Activated CD4-positive, alpha-beta T cell treated with anti-CD3 and anti-CD28 coated beads for 36 hours (primary cell): ENCODE measurements around the gene PRIMA1. TPM values are rescaled to one million over a fixed set of nuclear protein-coding genes. Genes with fewer than 3 reads are reported as not detected.

Experiments used
- ATAC-seq: fragments of 200-7000 bp; cut with Tn5 transposase; one replicate; pipeline ENCODE4 v1.10.0; 2021; ENCODE audit warnings: mild to moderate bottlenecking, moderate library complexity
- CTCF ChIA-PET: fragments of 350-600 bp; sonication (Branson Sonifier 250); formaldehyde crosslinking; loops from one replicate; lab custom pipeline; 2021; ENCODE audit warnings: antibody characterized with exemption; lab: Charles Lee
- POLR2A ChIA-PET: fragments of 350-600 bp; sonication (Branson Sonifier 250); formaldehyde crosslinking; loops from one replicate; lab custom pipeline; 2021; ENCODE audit warnings: antibody characterized with exemption, inconsistent platforms; lab: Charles Lee
- DNase-seq: peaks from one replicate; pipeline ENCODE4 v3.0.0-alpha.2; 2020
- H3K27ac Mint-ChIP-seq: one replicate; pipeline ENCODE4 v1.8.0; 2021; ENCODE audit warnings: mixed read lengths
- H3K27me3 Mint-ChIP-seq: one replicate; pipeline ENCODE4 v1.8.0; 2021; ENCODE audit warnings: mixed read lengths
- H3K36me3 Mint-ChIP-seq: one replicate; pipeline ENCODE4 v1.8.0; 2021; ENCODE audit warnings: low read depth, mixed read lengths
- H3K4me1 Mint-ChIP-seq: one replicate; pipeline ENCODE4 v1.8.0; 2021; ENCODE audit warnings: mixed read lengths
- H3K4me3 Mint-ChIP-seq: one replicate; pipeline ENCODE4 v1.8.0; 2021; ENCODE audit warnings: mild to moderate bottlenecking, moderate library complexity, mixed read lengths
- H3K9me3 Mint-ChIP-seq: one replicate; pipeline ENCODE4 v1.8.0; 2021; ENCODE audit warnings: low read depth, mixed read lengths
- intact Hi-C, 2 experiments: fragments of 100-400 bp; cut with DNase I in 1 of 2; cut with micrococcal nuclease in 1 of 2; formaldehyde crosslinking; loops; one replicate each; pipeline versions ENCODE4 v1.14.2 to v1.15.1; 2022 to 2024; cut with DNase I, micrococcal nuclease
- total RNA-seq, 2 experiments: library from RNA; stranded (reverse); gene quantifications; one replicate each; pipeline ENCODE4 v1.2.3, GENCODE V29; 2021

PRIMA1 gene, protein sequence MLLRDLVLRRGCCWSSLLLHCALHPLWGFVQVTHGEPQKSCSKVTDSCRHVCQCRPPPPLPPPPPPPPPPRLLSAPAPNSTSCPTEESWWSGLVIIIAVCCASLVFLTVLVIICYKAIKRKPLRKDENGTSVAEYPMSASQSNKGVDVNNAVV
- not detected for total RNA-seq

DNA sequence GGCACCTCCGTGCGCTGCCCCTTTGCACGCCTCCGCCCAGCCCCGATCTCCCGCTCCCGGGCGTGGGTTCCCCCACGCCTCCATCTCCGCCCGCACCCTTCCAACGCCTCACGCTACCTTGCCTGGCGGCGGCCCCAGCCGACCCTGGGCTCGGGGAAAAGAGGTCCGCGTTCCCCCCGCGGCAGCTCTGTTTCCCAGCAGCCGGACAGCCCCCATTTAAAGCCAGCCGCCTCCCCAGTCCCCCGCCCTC lies at the start of gene PRIMA1:
TSS of gene PRIMA1 (minus strand) at position 193 of the 250 bp plus-strand sequence. CDS start 767 bp downstream, outside the sequence.
- Mint-ChIP-seq H3K27me3 (peaks cover 58% of the 10 kb centered on the region), H3K4me3 (no peak within 1 kb of the TSS), H3K9me3 (no peaks in the 10 kb centered on the region), H3K36me3 (no peaks in the 10 kb centered on the region), H3K27ac (no peak within 1 kb of the TSS), H3K4me1 (peaks cover 3% of the 10 kb centered on the region)
- ChIA-PET POLR2A (no interaction called here), CTCF (no interaction called here)
- ATAC-seq (no peak), DNase-seq (no peak)
- intact Hi-C loops = no loop called here

DNA sequence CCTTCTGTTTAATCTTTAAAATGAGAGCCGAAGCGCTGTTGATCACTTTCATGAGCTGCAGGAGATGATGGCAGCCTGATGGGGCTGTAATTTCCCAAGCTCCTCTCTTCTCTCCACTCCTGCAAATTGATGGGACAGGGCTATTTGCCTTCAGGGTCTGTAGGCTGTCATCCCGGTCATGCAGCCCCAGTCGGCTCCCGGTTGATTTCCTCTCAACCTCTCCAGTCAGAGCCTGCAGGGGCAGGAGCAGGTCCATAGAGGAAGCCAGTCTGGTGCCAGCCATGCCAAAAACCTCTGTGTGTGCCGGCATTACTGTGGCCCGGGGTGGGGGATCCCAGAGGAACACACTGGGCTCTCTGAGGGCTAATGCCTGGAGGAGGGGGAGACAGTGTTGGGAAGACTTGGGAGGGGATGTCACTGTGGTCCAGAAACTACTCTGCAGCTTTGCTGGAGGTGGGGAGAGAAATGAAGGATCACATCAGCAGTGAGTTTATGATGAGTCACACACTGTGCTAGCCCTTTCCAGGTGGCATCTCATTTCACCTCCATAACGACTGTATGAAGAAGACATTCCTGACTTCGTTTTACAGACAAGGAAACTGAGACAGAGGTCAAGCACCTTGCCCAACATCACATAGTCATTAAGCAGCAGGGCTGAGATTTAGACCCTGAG lies 46.5 kb upstream of the PRIMA1 start:
- peaks cover 7% of the 10 kb centered on the region for H3K9me3 Mint-ChIP-seq
- no peak for DNase-seq
- intact Hi-C loops = no loop called here
- no peak overlapping the region for H3K27ac Mint-ChIP-seq
- CTCF ChIA-PET = no interaction called here
- peaks cover 23% of the 10 kb centered on the region for H3K27me3 Mint-ChIP-seq
- peaks cover 5% of the 10 kb centered on the region for H3K4me1 Mint-ChIP-seq
- POLR2A ChIA-PET = no interaction called here
- no peak overlapping the region for H3K4me3 Mint-ChIP-seq
- ATAC-seq = no peak
- no peaks in the 10 kb centered on the region for H3K36me3 Mint-ChIP-seq

GRCh38 chr14:93832665-93833064 lies 44.4 kb upstream of the PRIMA1 start:
- H3K27ac Mint-ChIP-seq = no peak overlapping the region
- peaks cover 7% of the 10 kb centered on the region for H3K9me3 Mint-ChIP-seq
- CTCF ChIA-PET = no interaction called here
- H3K4me1 Mint-ChIP-seq = no peaks in the 10 kb centered on the region
- intact Hi-C loops = no loop called here
- H3K4me3 Mint-ChIP-seq = no peak overlapping the region
- ATAC-seq (no peak), DNase-seq (no peak)
- peaks cover 21% of the 10 kb centered on the region for H3K27me3 Mint-ChIP-seq
- no peaks in the 10 kb centered on the region for H3K36me3 Mint-ChIP-seq
- POLR2A ChIA-PET = no interaction called here

GRCh38 chr14:93832081-93832480 lies 43.8 kb upstream of the PRIMA1 start:
- Mint-ChIP-seq H3K9me3 (peaks cover 7% of the 10 kb centered on the region), H3K27ac (no peak overlapping the region), H3K4me1 (no peaks in the 10 kb centered on the region), H3K36me3 (no peaks in the 10 kb centered on the region), H3K4me3 (no peak overlapping the region), H3K27me3 (peaks cover 21% of the 10 kb centered on the region)
- ATAC-seq (no peak), DNase-seq (no peak)
- ChIA-PET POLR2A (interaction anchor here (0.6 kb wide), 1 partner anchor 56 kb away, joined by 6 read pairs; no protein-coding TSS in a partner anchor), CTCF (no interaction called here)
- intact Hi-C loops = no loop called here

- Mint-ChIP-seq H3K27me3 (peaks cover 21% of the 10 kb centered on the region), H3K4me3 (no peak overlapping the region)
Measured at GRCh38 chr14:93830753-93831461, 42.6 kb upstream of the PRIMA1 start.

GRCh38 chr14:93829839-93830481 lies 41.7 kb upstream of the PRIMA1 start:
- Mint-ChIP-seq H3K36me3 (no peaks in the 10 kb centered on the region), H3K27ac (no peak overlapping the region), H3K9me3 (no peaks in the 10 kb centered on the region), H3K27me3 (peaks cover 24% of the 10 kb centered on the region), H3K4me1 (no peaks in the 10 kb centered on the region), H3K4me3 (no peak overlapping the region)
- no peak for ATAC-seq
- ChIA-PET POLR2A (no interaction called here), CTCF (no interaction called here)
- intact Hi-C loops = no loop called here
- DNase-seq = no peak

More at GRCh38 chr14:93830753-93831461, 42.6 kb upstream of the PRIMA1 start:
- H3K9me3 Mint-ChIP-seq = peaks cover under 1% of the 10 kb centered on the region
- ATAC-seq = peak; percentile 47
- intact Hi-C loops = no loop called here
- no peak overlapping the region for H3K27ac Mint-ChIP-seq
- ChIA-PET POLR2A (no interaction called here), CTCF (no interaction called here)
- DNase-seq = no peak
- H3K4me1 Mint-ChIP-seq = no peaks in the 10 kb centered on the region
- no peaks in the 10 kb centered on the region for H3K36me3 Mint-ChIP-seq

- DNase-seq = no peak
- Mint-ChIP-seq H3K27ac (no peak overlapping the region), H3K27me3 (peaks cover 22% of the 10 kb centered on the region), H3K4me3 (no peak overlapping the region), H3K9me3 (no peaks in the 10 kb centered on the region), H3K4me1 (no peaks in the 10 kb centered on the region), H3K36me3 (no peaks in the 10 kb centered on the region)
- ATAC-seq = no peak
- ChIA-PET POLR2A (no interaction called here), CTCF (no interaction called here)
- intact Hi-C loops = no loop called here
Measured at GRCh38 chr14:93825235-93825553, 36.9 kb upstream of the PRIMA1 start.

DNA sequence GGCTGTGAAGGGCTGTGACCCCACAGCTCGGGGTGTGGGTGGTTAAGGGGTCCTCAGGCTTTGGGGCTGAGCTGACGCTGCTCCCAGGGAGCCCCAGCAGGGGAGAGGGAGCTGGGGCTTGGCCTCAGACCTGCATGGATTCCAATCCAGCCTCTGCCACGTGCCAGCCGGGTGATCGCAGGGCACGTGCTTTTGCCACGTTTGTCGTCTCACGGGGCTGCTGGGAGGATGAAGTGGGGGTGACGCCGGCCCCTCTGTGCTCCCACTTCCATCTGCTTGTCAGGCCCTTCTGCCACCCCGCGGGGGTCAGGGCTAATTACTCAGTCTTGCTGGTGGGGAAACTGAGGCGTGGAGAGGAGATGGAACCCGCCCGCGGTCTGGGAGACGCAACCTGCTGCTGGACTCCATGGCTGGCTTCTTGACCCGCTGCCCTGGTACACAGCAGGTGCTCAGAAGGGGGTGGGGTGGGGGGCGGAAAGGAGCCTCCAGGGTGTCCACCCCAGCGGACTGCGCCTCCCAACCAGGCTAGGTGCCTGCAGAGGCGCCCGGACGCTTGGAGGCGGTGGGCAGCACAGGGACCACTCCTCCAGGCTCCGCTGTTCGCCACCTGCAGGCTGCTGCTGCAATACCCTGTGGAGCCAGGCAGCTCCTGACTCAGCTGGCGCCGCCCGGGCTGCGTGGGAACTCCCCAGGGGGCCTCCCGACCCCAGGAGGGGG lies 36.4 kb upstream of the PRIMA1 start:
- peaks cover 19% of the 10 kb centered on the region for H3K27me3 Mint-ChIP-seq
- H3K36me3 Mint-ChIP-seq = no peaks in the 10 kb centered on the region
- H3K4me3 Mint-ChIP-seq = no peak overlapping the region
- DNase-seq (no peak), ATAC-seq (no peak)
- ChIA-PET POLR2A (no interaction called here), CTCF (interaction anchor here (0.5 kb wide), 1 partner anchor 18 kb away, joined by 3 read pairs; no protein-coding TSS in a partner anchor)
- no peaks in the 10 kb centered on the region for H3K4me1 Mint-ChIP-seq
- H3K27ac Mint-ChIP-seq = no peak overlapping the region
- intact Hi-C loops = no loop called here
- H3K9me3 Mint-ChIP-seq = no peaks in the 10 kb centered on the region

- no peak overlapping the region for H3K27ac Mint-ChIP-seq
- H3K27me3 Mint-ChIP-seq = peaks cover 18% of the 10 kb centered on the region
- CTCF ChIA-PET = interaction anchor here (0.6 to 0.7 kb wide), 2 partner anchors 219 to 416 kb away, joined by 3 to 4 read pairs; no protein-coding TSS in a partner anchor
- H3K9me3 Mint-ChIP-seq = no peaks in the 10 kb centered on the region
- intact Hi-C loops = no loop called here
- H3K36me3 Mint-ChIP-seq = no peaks in the 10 kb centered on the region
- ATAC-seq = no peak
- POLR2A ChIA-PET = no interaction called here
- H3K4me1 Mint-ChIP-seq = no peaks in the 10 kb centered on the region
- DNase-seq = no peak
- no peak overlapping the region for H3K4me3 Mint-ChIP-seq
Measured at GRCh38 chr14:93824076-93824475, 35.8 kb upstream of the PRIMA1 start.

DNA sequence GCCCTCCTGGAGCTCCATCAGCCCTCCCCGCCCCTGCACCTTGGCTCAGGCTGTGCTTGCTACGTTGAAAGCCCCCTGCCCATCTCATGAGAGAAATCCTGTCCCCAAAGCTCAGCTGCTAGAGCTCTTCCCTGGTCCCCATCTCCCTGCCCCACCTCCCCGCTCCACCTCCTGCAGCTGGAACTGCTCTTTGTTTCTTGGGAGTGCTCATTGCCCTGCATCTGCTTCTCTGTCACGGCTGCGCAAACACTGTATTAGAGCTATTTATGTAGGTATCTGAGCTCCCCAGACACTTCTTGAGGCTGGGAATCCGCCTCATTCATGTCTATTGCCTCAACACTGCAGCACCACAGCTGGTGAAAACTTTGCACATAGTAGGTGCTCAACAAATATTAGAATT lies 32.8 kb upstream of the PRIMA1 start:
- POLR2A ChIA-PET = no interaction called here
- peaks cover 15% of the 10 kb centered on the region for H3K27me3 Mint-ChIP-seq
- CTCF ChIA-PET = interaction anchor here (0.7 kb wide), 1 partner anchor 10 kb away, joined by 3 read pairs; no protein-coding TSS in a partner anchor
- peaks cover 5% of the 10 kb centered on the region for H3K9me3 Mint-ChIP-seq
- DNase-seq = no peak
- no peak overlapping the region for H3K4me3 Mint-ChIP-seq
- H3K27ac Mint-ChIP-seq = no peak overlapping the region
- no peak for ATAC-seq
- H3K4me1 Mint-ChIP-seq = no peaks in the 10 kb centered on the region
- H3K36me3 Mint-ChIP-seq = no peaks in the 10 kb centered on the region
- intact Hi-C loops = no loop called here

- ATAC-seq (no peak), DNase-seq (no peak)
- ChIA-PET POLR2A (no interaction called here), CTCF (no interaction called here)
- H3K27ac Mint-ChIP-seq = no peak overlapping the region
- H3K4me1 Mint-ChIP-seq = no peaks in the 10 kb centered on the region
- H3K36me3 Mint-ChIP-seq = no peaks in the 10 kb centered on the region
- intact Hi-C loops = no loop called here
- H3K9me3 Mint-ChIP-seq = peaks cover 16% of the 10 kb centered on the region
- no peak overlapping the region for H3K4me3 Mint-ChIP-seq
- peaks cover 12% of the 10 kb centered on the region for H3K27me3 Mint-ChIP-seq
Measured at GRCh38 chr14:93818857-93819256, 30.6 kb upstream of the PRIMA1 start.
